OCI-LY7 (cell line): ENCODE results near the gene SEMA4D.

Experiments
- CTCF ChIP-seq: fragments of 200-600 bp; sonication (generic); conservative IDR thresholded peaks from 2 replicates; pipeline ENCODE4 v1.5.1; 2014; ENCODE audit warnings: mild to moderate bottlenecking, antibody characterized with exemption, low read length, moderate library complexity, mixed read lengths
- EZH2phosphoT487 ChIP-seq: fragments of 200-600 bp; sonication (generic); IDR thresholded peaks from 2 replicates; pipeline ENCODE4 v1.6.1; 2018; ENCODE audit warnings: low read depth, borderline replicate concordance, mild to moderate bottlenecking, mixed run types, antibody characterized with exemption, low read length, moderate library complexity, mixed read lengths

- TF ChIP-seq CTCF (no peak), EZH2phosphoT487 (no peak)
Observed at GRCh38 chr9:89465001-89465451, 32.9 kb downstream of the SEMA4D start.
